GM18907 (cell line): ENCODE results near the gene RPS6KA3.
A peak's percentile ranks its signal among the peaks of the same experiment; 100 is the strongest.
"Not testable (repeated sequence)": the region's sequence is repeated elsewhere in the genome, so short reads cannot be mapped to it uniquely, and the experiment has no call there.

Experiments used
- ATAC-seq: cut with Tn5 transposase; IDR thresholded peaks from one replicate; pipeline ENCODE4 v1.9.1; 2021; ENCODE audit warnings: mild to moderate bottlenecking, moderate library complexity; ENCODE audit not compliant: unreplicated experiment

RPS6KA3 gene

DNA sequence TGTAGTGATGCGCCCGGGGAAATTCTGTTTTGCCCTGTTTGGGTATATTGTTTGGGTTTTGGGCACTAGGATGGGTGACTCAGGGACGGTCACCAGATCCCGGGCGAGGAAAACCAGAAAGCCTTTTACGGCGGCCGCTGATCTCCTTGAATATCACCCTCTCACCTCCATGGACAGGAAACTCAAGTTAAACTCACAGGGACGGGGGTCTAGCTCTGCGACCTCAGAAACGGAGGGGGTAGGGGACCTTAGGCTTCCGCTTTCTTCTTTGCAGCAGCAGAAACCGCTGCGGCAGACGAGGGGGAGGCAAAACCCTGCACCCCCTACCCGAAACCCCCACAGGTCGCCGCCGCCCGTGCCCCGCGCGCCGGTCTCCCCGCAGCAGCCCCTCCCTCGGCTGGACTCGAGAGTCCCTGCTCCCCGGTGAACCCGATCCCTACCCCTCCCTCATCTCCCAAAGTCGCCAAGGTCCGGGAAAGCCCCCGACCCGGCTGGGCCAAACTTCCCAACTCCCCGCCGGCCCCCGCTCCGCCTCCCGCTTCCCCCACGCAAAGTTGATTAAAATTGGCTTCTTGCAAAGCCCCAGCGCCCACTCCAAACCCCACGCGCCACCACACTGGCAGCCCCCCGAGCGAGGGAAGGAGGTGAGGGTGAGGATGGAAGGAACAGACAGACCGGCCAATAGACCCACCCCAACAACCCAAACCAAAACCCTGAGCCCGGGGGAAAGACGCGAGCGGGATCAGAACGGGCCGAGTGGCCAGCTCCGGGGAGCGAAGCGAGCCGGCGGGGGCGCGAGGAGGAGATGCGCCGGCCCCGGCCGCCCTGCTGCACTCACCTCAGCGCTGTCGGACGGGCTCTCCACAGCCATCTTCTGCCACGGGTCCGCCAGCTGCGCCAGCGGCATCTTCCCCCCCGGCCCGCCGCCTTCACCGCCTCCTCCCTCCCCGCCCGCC, 705 bp downstream of the RPS6KA3 start:
- ATAC-seq, result peak; percentile 18

DNA sequence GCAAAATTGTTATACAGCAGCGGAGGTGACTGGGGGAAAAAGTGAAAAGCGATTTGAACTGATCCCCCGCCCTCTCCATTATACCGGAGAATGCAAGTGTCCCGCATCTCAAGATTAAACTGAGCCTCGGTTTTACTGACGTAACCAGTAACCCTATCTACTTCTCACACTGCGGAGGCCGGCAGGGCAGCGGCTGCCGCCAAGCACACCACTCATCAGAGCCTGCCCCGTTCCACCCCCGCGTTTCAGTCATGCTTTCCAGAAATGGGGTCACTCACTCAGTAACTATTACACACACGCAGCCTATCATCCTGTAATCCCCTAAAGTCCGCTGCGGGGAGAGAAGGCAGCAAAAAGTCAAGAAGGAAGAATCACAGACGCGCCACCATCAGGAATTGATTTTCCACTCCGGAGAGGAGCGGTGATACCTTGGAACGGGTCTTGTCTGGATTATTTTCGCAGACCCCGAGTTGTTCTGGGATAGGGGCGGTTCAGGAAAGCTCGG, 1.4 kb downstream of the RPS6KA3 start:
- ATAC-seq, result peak; percentile 39

DNA sequence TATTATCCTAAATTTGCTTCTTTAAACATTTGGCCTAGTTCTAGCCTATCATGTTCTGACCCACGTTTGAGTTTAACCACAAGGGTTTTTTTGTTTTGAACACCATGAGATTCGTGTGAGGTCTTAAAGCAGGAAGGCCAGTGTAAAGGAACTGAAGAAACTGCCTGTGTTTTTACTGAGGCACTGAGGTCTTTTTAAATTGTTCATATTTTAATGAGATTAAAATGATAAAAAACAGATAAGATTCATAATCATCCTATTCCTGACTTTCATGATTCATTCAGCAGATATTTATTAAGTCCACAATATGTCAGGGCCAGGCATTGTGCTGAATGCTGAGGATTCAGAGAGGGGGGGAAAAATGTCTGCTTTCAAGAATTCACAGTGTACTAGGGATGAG, 3.2 kb downstream of the RPS6KA3 start:
- peak; percentile 28 for ATAC-seq

DNA sequence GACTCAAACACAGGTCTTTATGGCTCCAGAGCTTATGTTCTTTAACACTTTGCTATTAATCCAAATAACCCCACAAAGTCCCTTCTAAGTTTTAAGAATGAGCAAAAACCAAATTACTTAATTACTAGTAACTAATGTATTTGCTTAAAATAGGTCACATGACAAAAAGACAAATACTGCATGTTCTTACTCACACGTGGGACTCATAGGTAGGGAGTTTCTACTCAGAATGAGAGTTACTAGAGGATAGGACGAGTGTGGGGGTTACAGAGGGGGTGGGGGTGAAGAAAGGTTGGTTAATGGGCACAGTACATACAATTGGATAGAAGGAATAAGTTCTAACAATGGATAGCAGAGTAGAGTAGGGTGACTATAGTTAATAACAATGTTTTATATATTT, 5.8 kb downstream of the RPS6KA3 start:
- no peak for ATAC-seq

DNA sequence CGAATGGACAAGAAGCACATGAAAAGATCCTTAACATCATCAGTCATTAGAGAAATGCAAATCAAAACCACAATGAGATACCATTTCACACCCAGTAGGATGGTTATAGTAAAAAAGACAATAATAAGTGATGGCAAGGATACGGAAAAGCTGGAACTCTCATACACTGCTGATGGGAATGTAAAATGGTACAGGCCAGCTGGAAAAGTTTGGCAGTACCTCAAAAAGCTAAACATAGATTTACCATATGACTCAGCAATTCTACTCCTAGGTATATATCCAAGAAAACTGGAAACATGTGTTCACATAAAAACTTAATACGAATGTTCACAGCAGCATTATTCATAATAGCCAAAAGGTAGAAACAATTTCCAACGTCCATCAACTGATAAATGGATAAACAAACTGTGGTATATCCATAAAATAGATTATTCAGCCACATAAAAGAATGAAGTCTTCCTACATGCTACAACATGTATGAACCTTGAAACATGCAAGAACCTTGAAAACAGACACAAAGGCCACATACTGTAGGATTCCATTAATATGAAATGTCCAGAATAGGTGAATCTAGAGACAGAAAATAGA, 11.9 kb downstream of the RPS6KA3 start:
- ATAC-seq, result no peak

DNA sequence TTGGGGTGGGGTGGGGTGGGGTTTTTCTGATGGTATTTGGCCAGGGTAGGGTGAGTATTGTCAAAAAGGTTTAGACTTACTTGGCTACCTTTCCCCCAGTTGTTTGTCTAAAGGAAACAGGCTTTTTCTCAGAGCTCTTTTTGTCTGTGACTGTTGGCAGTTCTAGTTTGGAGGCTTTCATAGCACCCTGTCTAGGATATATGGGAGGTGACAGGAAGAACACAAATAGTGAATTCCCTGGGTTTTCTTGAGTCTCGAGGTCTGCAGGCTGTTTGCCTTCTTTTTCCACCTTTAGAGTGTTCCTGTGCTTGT, 13.5 kb downstream of the RPS6KA3 start:
- no peak for ATAC-seq

DNA sequence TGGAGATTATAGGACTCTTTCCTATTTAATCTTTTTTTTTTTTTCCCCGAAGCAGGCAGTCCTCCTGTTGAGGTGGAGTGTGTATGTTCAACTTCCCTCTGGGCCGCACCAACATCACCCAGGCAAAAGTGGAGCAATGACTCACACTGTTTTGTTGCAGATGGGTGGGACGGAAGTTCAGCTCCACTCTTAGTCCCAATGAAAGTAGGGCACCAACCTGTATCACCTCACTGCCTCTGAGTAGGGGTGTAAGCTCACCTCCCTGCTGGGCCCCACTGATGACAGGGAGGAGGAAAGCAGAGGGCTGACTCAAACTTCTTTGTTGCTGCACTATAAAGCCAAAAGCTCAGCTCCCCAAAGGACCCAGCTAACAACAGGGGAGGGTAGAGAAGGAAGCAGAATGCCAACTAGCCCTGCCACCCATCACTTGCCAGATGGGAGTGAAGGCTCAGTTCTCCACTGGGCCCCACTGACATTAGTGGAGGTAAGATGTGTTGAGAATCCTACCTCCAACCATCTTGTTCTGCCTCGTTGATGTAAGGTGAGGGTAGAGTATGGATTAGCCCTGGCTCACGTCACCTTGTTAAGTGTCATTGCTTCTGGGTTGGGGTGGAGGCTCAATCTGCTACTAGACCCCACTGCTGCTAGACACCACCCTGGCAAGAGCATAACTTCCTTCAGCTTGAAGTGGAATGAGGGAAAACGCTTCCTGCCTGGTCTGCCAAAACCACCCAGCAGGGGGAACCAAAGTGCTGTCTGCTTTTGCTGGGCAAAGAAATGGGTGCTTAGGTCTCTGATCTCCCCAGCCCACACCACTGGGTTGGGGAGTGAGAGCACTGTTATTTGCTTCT, 14.1 kb downstream of the RPS6KA3 start:
- peak; percentile 70 for ATAC-seq

DNA sequence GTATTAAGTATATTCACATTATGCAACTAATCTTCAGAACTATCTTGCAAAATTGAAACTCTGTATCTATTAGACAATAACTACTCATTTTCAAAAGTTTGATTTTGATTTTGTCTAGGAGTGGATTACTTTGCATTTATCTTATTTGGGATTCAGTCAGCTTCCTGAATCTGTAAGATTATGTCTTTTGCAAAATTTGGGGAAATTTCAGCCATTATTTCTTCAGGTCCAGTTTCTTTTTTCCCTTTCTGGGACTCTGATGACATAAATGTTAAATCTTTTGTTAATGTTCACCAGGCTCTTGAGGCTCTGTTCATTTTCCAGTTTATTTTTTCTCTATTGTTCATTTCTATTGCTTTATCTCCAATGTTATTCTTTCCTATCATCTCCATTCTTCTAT, 15.0 kb downstream of the RPS6KA3 start:
- no peak for ATAC-seq

DNA sequence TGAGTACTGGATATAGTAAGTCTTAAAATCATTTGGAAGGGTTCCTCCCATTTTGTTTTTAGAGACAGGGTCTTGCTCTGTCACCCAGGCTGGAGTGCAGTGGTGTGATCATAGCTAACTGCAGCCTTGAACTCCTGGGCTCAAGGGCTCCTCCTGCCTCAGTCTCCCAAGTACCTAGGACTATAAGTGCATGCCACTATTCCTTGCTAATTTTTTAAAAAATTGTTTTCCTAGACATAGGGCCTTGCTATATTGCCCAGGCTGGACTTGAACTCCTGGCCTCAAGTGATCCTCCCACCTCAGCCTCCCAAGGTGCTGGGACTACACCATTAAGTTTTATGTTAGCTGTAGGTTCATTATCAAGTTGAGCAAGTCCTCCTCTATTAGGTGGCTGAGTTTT, 16.6 kb downstream of the RPS6KA3 start:
- ATAC-seq, result not testable (repeated sequence)

DNA sequence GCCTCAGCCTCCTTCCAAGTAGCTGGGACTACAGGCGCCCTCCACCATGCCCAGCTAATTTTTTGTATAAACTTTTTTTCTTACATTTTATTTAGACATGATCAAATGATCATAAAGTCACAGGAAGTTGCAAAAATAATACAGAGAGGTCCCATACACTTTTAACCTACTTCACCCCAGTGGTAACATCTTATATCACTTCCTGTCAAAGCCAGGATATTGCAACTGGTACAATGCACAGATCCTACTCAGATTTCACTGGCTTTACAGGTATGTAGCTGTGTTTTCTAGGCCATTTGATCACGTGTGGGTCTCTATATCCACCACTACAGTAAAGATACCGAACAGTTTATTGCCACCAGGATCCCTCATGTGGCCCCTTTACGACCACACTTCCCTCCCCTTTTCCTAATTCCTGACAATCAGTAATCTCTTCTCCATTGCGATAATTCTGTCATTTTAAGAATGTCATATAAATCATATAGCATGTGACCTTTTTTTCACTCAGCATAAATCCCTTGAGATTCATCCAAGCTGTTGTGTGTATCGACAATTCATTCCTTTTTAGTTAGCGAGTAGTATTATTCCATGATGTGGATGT, 18.0 kb downstream of the RPS6KA3 start:
- ATAC-seq, result no peak

DNA sequence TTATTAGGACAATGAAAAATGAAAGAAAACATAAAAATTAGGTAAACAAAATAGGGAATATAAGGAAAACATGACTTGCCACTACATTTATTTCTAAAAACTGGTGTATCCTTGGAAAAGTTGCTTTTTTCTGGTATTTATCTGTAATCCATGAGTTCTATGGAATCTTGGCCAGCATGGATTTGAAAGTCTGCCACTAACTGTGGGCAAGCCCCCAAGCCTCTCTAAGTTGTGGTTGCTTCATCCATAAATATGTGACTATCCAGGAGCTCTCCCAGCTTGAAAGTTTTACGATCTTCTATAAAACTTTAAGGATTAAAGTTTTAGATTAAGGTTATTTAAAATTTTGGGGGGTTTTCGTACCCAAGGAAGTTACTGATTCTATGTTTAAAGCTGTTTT, 21.8 kb downstream of the RPS6KA3 start:
- ATAC-seq, result no peak

DNA sequence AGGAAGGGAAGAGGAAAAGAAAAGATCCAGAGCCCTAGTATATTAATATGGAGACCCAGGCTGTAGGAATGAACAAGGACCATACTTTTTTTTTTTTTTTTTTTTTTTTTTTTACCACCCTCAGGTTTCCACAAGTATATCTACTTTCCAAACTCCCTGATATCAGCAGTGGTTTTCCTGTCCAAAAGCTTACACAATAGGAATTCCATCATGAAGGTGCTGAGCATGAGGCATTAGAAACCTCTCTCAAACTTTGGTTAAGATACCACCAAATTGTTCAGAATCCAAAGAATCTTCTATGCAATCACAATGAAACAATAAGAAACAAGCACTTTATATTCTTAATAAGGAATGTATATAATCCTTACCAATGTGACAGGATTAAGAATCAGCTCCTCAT, 26.5 kb downstream of the RPS6KA3 start:
- no peak for ATAC-seq

DNA sequence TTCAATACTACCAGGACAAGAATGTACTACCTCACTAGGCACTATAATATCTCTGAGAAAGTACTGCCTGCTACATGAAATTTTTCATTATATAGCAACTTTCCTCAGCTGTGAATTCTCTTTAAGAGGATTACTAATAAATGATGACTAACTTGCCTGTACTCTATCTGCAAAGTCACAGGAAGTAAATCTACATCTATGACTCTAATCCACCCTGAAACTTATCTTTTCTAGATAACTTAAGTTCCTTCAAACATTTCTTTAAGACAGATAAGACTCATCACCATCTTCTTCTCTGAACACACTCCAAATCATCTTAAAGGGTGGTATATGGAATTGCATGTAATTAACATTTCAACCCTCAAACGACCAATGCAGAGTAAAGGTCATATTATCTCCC, 28.8 kb downstream of the RPS6KA3 start:
- no peak for ATAC-seq

DNA sequence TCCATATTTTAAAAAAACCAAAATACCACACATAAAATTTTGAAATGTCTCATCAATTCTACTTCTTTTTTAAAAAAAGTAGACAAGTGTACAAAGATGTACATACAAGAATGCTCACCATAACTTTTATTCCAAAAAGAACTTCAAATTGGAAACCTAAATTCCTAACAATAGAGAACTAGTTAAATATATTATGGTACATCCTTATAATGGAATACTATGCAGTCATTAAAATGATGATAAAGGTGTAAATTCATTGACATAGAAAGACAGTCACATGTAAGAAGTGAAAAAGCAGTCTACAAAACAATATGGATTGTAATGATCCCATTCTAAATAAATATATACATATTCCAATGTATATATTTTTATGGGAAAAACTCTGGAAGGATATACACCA, 31.0 kb downstream of the RPS6KA3 start:
- no peak for ATAC-seq

DNA sequence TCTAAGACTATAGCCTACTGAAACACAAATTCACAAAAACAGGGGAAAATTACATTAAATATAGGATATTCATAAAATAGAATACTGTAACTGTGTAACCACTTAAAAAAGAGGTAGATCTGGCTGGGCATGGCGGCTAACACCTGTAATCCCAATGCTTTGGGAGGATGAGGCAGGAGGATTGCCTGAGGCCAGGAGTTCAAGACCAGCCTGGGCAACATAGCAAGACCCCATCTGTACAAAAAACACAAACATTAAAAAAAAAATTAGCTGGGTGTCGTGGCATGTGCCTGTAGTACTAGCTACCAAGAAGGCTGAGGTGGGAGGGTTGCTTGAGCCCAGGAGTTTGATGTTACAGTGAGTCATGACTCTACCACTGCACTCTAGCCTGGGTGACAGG, 33.4 kb downstream of the RPS6KA3 start:
- no peak for ATAC-seq

DNA sequence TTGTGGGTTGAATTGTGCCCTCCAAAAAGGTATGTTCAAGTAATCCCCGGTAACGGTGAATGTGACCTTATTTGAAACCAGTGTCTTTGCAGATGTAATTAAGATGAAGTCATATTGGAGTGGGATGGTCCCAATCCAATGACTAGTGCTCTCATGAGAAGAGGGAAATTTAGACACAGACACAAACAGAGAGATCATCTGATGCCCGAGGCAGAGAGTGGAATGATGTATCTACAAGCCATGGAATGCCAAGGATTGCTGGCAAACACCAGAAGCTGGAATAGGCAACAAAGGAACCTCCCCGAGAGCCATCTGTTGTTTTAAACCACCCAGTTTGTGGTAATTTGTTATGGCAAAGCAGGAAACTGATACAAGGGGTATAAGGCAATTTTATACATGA, 35.1 kb downstream of the RPS6KA3 start:
- ATAC-seq, result no peak

DNA sequence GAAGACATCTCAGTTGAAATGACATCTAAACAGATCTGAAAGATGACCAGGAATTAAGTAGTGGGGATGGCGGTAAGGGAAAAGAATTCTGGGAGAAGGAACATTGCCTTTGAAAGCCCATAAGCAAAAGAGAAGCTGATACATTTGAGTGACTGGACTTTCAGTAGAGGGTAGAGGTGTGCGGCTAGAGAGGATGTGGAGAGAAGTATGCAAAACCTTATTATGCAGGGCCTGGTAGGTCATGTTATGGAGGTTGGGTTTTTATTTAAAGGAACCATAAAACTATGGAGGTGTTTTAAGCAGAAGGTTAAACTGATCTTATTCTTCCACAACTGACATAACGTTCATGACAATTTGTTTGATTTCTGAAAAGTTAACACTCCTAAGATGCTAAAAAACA, 36.3 kb downstream of the RPS6KA3 start:
- peak; percentile 88 for ATAC-seq

DNA sequence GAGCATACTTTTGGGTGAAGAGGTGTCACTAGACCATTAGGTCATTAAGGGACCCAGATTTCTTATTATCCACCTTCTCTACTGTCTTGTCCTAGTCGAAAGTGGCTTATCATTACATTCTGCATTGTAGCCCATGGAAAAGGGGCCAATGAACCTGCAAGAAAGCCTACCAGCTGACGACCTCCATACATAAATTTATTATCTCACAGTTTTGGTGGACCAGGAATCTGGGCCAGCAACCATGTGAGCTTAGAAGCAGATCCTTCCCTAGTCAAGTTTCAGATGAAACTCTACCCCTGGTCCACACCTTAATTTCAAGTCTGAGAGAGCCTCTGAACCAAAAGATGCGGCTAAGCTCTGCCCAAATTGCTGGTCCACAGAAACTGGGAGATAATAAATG, 37.6 kb downstream of the RPS6KA3 start:
- ATAC-seq, result no peak

DNA sequence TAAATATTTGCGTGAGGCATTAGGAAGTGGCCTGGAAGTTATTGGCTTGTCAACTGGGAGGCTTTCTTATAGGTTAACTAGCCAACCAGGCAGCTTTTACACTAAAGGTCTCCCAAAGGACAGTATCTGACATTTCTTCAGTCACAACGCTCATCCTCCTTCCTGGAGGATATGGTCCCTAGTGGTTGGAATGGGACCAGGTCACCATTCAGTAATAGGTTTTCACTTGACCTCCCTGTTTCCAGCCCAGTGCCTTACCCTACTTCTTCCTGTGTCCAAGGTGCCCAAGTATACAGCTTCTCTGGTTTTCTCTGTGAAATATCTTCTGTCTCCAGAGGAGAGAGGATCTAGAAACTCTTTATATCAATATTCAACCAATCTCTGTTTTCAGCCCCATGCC, 38.5 kb downstream of the RPS6KA3 start:
- no peak for ATAC-seq

DNA sequence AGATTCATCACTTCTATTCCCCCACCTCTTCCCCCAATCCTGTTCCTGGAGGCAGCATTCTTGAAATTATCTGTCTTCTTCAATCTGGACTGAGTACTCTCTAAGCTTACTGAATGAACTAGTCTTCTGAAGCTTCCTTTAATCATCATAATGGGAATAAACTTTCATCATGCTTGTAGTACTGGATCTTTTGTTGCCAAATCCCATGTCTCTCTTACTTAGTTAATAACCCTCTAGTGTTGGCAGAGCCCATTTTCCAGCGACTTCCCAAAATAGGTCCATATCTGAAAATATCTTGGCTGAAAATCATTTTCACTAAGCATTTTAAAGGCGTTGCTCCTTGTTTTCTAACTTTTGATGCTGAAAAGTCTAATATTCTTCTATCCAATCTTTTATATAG, 39.6 kb downstream of the RPS6KA3 start:
- no peak for ATAC-seq

DNA sequence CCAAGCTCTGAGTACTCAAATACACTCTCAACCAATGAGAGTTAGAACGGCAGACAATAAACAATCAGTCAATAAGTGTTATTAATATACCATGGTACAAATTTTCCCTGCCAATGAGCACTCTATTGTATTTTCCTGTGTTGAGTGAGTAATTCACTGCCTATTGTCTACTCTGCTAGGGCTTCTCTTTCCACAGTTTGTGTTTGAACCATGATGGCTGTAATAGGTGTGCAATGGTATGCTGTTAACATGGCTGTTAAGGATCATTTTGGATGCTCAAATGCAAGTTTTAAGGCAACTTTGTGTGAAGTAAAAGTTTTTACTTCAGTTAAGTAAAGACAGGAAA, 41.2 kb downstream of the RPS6KA3 start:
- no peak for ATAC-seq
